Panc1 (cell line): ENCODE results near the gene ATXN1. TPM values are rescaled to one million over a fixed set of nuclear protein-coding genes. Genes with fewer than 3 reads are reported as not detected.

Source experiments
- ATAC-seq: fragments of 200-7000 bp; cut with Tn5 transposase; 2 replicates; pipeline ENCODE4 v1.9.1; 2020; ENCODE audit warnings: mild to moderate bottlenecking, moderate library complexity
- BruUV-seq: library from RNA; stranded (reverse); fragments of 400-500 nt; replicated peaks from 2 replicates; lab custom pipeline; 2021; lab: Mats Ljungman, UMichigan
- CTCF ChIA-PET: fragments of 300-600 bp; sonication (Branson Sonifier 250); formaldehyde crosslinking; loops from one replicate; lab custom pipeline; 2022; ENCODE audit warnings: antibody characterized with exemption; lab: Charles Lee
- POLR2A ChIA-PET: fragments of 300-600 bp; sonication (Branson Sonifier 250); formaldehyde crosslinking; loops from one replicate; lab custom pipeline; 2022; ENCODE audit warnings: antibody characterized with exemption; lab: Charles Lee
- DNase-seq: peaks from one replicate; pipeline ENCODE4 v3.0.0-alpha.2; 2010; ENCODE audit warnings: low read depth, low spot score
- H3K27ac ChIP-seq: 2 replicates; pipeline ENCODE4 v1.5.1; 2011; ENCODE audit warnings: mild to moderate bottlenecking, low read length, inconsistent platforms
- H3K27me3 ChIP-seq: fragments of 200-500 bp; sonication (Bioruptor generic); 2 replicates; pipeline ENCODE4 v1.6.0; 2014; ENCODE audit warnings: low read length, inconsistent platforms; ENCODE audit not compliant: control insufficient read depth, insufficient read depth
- H3K36me3 ChIP-seq: fragments of 200-500 bp; sonication (Bioruptor generic); 2 replicates; pipeline ENCODE4 v1.5.1; 2014; ENCODE audit warnings: inconsistent platforms, mild to moderate bottlenecking, low read length, moderate library complexity; ENCODE audit not compliant: control insufficient read depth, insufficient read depth
- H3K4me1 ChIP-seq: 2 replicates; pipeline ENCODE4 v1.5.1; 2011; ENCODE audit warnings: inconsistent platforms, mild to moderate bottlenecking, low read length, moderate library complexity; ENCODE audit not compliant: control insufficient read depth, insufficient read depth
- H3K4me3 ChIP-seq, 2 experiments: 2 replicates each; pipeline ENCODE4 v1.5.1; 2011 to 2012; ENCODE audit warnings: low read depth in 2 of 2, low read length in 2 of 2, mild to moderate bottlenecking in 2 of 2, inconsistent platforms in 1 of 2, moderate library complexity in 1 of 2
- H3K9me3 ChIP-seq: fragments of 200-500 bp; sonication (Bioruptor generic); 2 replicates; pipeline ENCODE4 v1.5.1; 2014; ENCODE audit warnings: low read depth, mild to moderate bottlenecking, inconsistent platforms, low read length, moderate library complexity; ENCODE audit not compliant: control insufficient read depth, insufficient read depth
- CTCF ChIP-seq: fragments of 450-650 bp; IDR thresholded peaks from 2 replicates; pipeline ENCODE4 v1.5.1; 2017; ENCODE audit warnings: mild to moderate bottlenecking
- POLR2AphosphoS5 ChIP-seq: IDR thresholded peaks from 2 replicates; pipeline ENCODE4 v1.6.1; 2012; ENCODE audit warnings: mild to moderate bottlenecking, low read depth, low read length, moderate library complexity
- SIN3A ChIP-seq: IDR thresholded peaks from 2 replicates; pipeline ENCODE4 v1.6.1; 2012; ENCODE audit warnings: low read depth, mild to moderate bottlenecking, low read length, moderate library complexity, borderline replicate concordance; ENCODE audit not compliant: insufficient read depth
- TCF7L2 ChIP-seq: IDR thresholded peaks from 2 replicates; pipeline ENCODE4 v1.6.1; 2011; ENCODE audit warnings: mild to moderate bottlenecking, low read depth, low read length, inconsistent platforms
- in situ Hi-C: cut with HindIII; loops from 2 replicates; pipeline ENCODE4 v1.10.0; 2016; ENCODE audit warnings: low sequenced_read_pairs, low pct_unique_long_range_greater_than_20kb
- intact Hi-C: fragments of 100-400 bp; cut with micrococcal nuclease; formaldehyde crosslinking; loops from one replicate; pipeline ENCODE4 v1.10.0; 2022; ENCODE audit not compliant: unreplicated experiment
- total RNA-seq: library from RNA; stranded (reverse); gene quantifications from one replicate; pipeline ENCODE4 v1.2.1, GENCODE V29; 2021; ENCODE audit not compliant: unreplicated experiment
- TF ChIP-seq, protein P1 (sequence below), 2 experiments: IDR thresholded peaks; 2 replicates each; pipeline ENCODE4 v1.6.1; 2011 to 2012; ENCODE audit warnings: low read depth in 2 of 2, control low read depth in 1 of 2, low read length in 1 of 2, mild to moderate bottlenecking in 1 of 2, moderate library complexity in 1 of 2; ENCODE audit not compliant: insufficient read depth in 1 of 2

ATXN1 gene
- total RNA-seq, 1 experiment from 2014 or later = 67.1 TPM

DNA sequence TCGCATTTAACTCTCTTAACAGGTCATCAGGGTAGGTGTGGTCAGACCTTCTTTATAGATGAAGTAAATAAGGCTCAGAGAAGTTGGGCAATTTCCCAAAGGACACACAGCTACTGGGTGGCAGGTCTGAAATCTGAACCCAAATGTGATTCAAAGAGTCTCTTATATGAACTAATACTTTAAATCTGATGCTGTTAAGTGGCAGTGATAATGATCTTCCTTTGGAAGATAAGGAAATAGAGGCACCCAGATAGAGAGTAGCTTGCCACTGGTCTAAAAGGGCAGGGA, 285.8 kb downstream of the ATXN1 start:
- intact Hi-C loops (no loop called here), in situ Hi-C loops (no loop called here)

GRCh38 chr6:16474772-16475493, 286.3 kb downstream of the ATXN1 start:
- BruUV-seq = no TSS peak
- intact Hi-C loops = no loop called here

More for the DNA sequence above, 285.8 kb downstream of the ATXN1 start:
- no peaks in the 10 kb centered on the region; the same call in 1 of the 2 replicates for H3K36me3 ChIP-seq
- peaks cover 24% of the 10 kb centered on the region for H3K4me1 ChIP-seq
- H3K27ac ChIP-seq = no peak overlapping the region
- no TSS peak for BruUV-seq
- no peak for ATAC-seq
- no peak overlapping the region for H3K4me3 ChIP-seq
- ChIA-PET POLR2A (no interaction called here), CTCF (no interaction called here)
- TF ChIP-seq TCF7L2 (no peak), CTCF (no peak), SIN3A (no peak), POLR2AphosphoS5 (no peak)
- TF ChIP-seq, protein P1, sequence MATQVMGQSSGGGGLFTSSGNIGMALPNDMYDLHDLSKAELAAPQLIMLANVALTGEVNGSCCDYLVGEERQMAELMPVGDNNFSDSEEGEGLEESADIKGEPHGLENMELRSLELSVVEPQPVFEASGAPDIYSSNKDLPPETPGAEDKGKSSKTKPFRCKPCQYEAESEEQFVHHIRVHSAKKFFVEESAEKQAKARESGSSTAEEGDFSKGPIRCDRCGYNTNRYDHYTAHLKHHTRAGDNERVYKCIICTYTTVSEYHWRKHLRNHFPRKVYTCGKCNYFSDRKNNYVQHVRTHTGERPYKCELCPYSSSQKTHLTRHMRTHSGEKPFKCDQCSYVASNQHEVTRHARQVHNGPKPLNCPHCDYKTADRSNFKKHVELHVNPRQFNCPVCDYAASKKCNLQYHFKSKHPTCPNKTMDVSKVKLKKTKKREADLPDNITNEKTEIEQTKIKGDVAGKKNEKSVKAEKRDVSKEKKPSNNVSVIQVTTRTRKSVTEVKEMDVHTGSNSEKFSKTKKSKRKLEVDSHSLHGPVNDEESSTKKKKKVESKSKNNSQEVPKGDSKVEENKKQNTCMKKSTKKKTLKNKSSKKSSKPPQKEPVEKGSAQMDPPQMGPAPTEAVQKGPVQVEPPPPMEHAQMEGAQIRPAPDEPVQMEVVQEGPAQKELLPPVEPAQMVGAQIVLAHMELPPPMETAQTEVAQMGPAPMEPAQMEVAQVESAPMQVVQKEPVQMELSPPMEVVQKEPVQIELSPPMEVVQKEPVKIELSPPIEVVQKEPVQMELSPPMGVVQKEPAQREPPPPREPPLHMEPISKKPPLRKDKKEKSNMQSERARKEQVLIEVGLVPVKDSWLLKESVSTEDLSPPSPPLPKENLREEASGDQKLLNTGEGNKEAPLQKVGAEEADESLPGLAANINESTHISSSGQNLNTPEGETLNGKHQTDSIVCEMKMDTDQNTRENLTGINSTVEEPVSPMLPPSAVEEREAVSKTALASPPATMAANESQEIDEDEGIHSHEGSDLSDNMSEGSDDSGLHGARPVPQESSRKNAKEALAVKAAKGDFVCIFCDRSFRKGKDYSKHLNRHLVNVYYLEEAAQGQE (IDR thresholded peaks at IDR 0.05; ENCODE audit: insufficient read depth in 1 of 2, low read depth in 2 of 2, low read length in 1 of 2) = no peak
- no peak for DNase-seq
- H3K9me3 ChIP-seq = no peaks in the 10 kb centered on the region
- no peaks in the 10 kb centered on the region for H3K27me3 ChIP-seq

More at GRCh38 chr6:16474772-16475493, 286.3 kb downstream of the ATXN1 start:
- CTCF ChIA-PET = no interaction called here
- Histone ChIP-seq H3K27me3 (no peaks in the 10 kb centered on the region), H3K4me3 (no peak overlapping the region), H3K9me3 (no peaks in the 10 kb centered on the region), H3K4me1 (peaks cover 24% of the 10 kb centered on the region), H3K27ac (no peak overlapping the region), H3K36me3 (no peaks in the 10 kb centered on the region; the same call in 1 of the 2 replicates)
- no peak for ATAC-seq
- TF ChIP-seq, protein P1 (IDR thresholded peaks at IDR 0.05; ENCODE audit: insufficient read depth in 1 of 2, low read depth in 2 of 2, low read length in 1 of 2) = no peak
- no peak for TF ChIP-seq TCF7L2
- no peak for TF ChIP-seq SIN3A
- no peak for TF ChIP-seq POLR2AphosphoS5
- no peak for TF ChIP-seq CTCF
- POLR2A ChIA-PET = no interaction called here
- DNase-seq = no peak
- in situ Hi-C loops = no loop called here
